Lung (tissue), 12 donors: Measurements from ENCODE around the gene TAS2R38. TPM values are rescaled to one million over a fixed set of nuclear protein-coding genes. Genes with fewer than 3 reads are reported as not detected.
"Not testable (repeated sequence)": the region's sequence is repeated elsewhere in the genome, so short reads cannot be mapped to it uniquely, and the experiment has no call there.

Experiments used
- ATAC-seq: fragments of 200-7000 bp; cut with Tn5 transposase; one replicate; pipeline ENCODE4 v1.9.1; 2020; ENCODE audit warnings: moderate number of reproducible peaks; ENCODE audit not compliant: insufficient read depth, low FRiP score
- DNase-seq, 3 donors: peaks; one replicate each; pipeline ENCODE4 v3.0.0-alpha.2; 2013 to 2017
- H3K27ac ChIP-seq, 2 donors: one replicate each; pipeline ENCODE4 v1.5.1; 2013; ENCODE audit warnings: mild to moderate bottlenecking in 2 of 2, moderate library complexity in 2 of 2, control low read depth in 1 of 2, inconsistent platforms in 1 of 2, low read depth in 1 of 2, low read length in 1 of 2
- H3K27me3 ChIP-seq, 3 donors: one replicate each; pipeline ENCODE4 v1.5.1; 2013; ENCODE audit warnings: low read length in 2 of 3; ENCODE audit not compliant: control insufficient read depth in 3 of 3, insufficient read depth in 3 of 3
- H3K36me3 ChIP-seq, 4 donors: one replicate each; pipeline ENCODE4 v1.5.1; 2013; ENCODE audit warnings: low read length in 4 of 4, mild to moderate bottlenecking in 1 of 4, moderate library complexity in 1 of 4; ENCODE audit not compliant: control insufficient read depth in 4 of 4, insufficient read depth in 4 of 4
- H3K4me1 ChIP-seq, 5 donors: one replicate each; pipeline ENCODE4 v1.5.1; 2013; ENCODE audit warnings: low read length in 5 of 5, mild to moderate bottlenecking in 2 of 5, moderate library complexity in 1 of 5; ENCODE audit not compliant: control insufficient read depth in 5 of 5, insufficient read depth in 5 of 5
- H3K4me3 ChIP-seq: one replicate; pipeline ENCODE4 v1.5.1; 2013; ENCODE audit warnings: mild to moderate bottlenecking, control low read depth, moderate library complexity
- H3K9ac ChIP-seq, 2 donors: one replicate each; pipeline ENCODE4 v1.5.1; 2013; ENCODE audit warnings: low read length in 2 of 2, control low read depth in 1 of 2; ENCODE audit not compliant: insufficient read depth in 1 of 2
- H3K9me3 ChIP-seq, 4 donors: one replicate each; pipeline ENCODE4 v1.5.1; 2013; ENCODE audit warnings: low read length in 3 of 4, mild to moderate bottlenecking in 1 of 4, moderate library complexity in 1 of 4; ENCODE audit not compliant: control insufficient read depth in 4 of 4, insufficient read depth in 3 of 4
- whole genome bisulfite sequencing, 2 donors: extraction: QIAGEN DNeasy Blood & Tissue Kit; methylation state at CpG; one replicate each; pipeline ENCODE4 v1.1.7; 2013; 5-methylcytosine and 5-hydroxymethylcytosine counted together
- polyA plus RNA-seq, 2 donors: library from polyadenylated mRNA; stranded (reverse); fragments of 200-250 nt; gene quantifications; one replicate each; pipeline ENCODE4 v1.2.1, GENCODE V29; 2013
- total RNA-seq, 2 donors: library from RNA; depleted of rRNA in 1 of 2; stranded (reverse); fragments of >200 nt in 1 of 2; gene quantifications; one replicate each; pipeline ENCODE4 v1.2.1, GENCODE V29; 2014 to 2021
- TF ChIP-seq, protein P1 (sequence below): IDR thresholded peaks from 2 replicates; pipeline ENCODE4 v1.5.1; 2012; ENCODE audit warnings: mild to moderate bottlenecking; ENCODE audit errors: control extremely low read depth, extremely low read depth
- donor health status: control.
- donor health status: control.
- donor health status: Bipolar disorder and iron deficiency.
- donor health status: healthy.
- donor health status: DM: yes; HTN: yes; CAD: no.

Gene TAS2R38
- total and polyA plus RNA-seq, 4 donors = not detected

DNA sequence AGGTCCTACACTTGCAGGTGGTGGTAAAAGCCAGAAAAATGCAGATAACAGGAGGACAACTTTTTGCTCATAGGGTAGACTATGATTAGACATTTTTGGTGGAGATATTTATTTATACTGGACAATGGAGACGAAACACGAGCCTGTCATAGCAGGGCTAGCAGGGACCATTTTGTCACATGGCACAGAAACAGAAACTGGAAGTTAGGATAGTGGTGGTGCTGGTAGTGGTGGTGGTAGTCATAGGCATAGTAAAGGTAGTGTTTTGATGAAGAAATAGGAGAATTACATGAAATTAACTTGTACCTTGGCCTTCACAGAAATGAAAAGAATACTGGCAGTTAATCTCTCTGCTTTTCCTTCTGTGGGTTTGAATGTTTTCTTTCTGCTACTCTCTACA is 13.3 kb upstream of the TAS2R38 start:
- H3K4me3 ChIP-seq = no peak overlapping the region
- H3K27ac ChIP-seq = no peak overlapping the region
- H3K4me1 ChIP-seq = no peaks in the 10 kb centered on the region
- H3K9ac ChIP-seq = no peak overlapping the region
- TF ChIP-seq, protein P1, sequence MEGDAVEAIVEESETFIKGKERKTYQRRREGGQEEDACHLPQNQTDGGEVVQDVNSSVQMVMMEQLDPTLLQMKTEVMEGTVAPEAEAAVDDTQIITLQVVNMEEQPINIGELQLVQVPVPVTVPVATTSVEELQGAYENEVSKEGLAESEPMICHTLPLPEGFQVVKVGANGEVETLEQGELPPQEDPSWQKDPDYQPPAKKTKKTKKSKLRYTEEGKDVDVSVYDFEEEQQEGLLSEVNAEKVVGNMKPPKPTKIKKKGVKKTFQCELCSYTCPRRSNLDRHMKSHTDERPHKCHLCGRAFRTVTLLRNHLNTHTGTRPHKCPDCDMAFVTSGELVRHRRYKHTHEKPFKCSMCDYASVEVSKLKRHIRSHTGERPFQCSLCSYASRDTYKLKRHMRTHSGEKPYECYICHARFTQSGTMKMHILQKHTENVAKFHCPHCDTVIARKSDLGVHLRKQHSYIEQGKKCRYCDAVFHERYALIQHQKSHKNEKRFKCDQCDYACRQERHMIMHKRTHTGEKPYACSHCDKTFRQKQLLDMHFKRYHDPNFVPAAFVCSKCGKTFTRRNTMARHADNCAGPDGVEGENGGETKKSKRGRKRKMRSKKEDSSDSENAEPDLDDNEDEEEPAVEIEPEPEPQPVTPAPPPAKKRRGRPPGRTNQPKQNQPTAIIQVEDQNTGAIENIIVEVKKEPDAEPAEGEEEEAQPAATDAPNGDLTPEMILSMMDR = no peak
- WGBS, 2 donors = 80 to 84% methylated on average over 2 of the region's 2 CpGs
- H3K36me3 ChIP-seq = no peaks in the 10 kb centered on the region
- peaks cover 0 to 3% (median 0%) of the 10 kb centered on the region in 4 donors for H3K9me3 ChIP-seq
- ATAC-seq = no peak
- H3K27me3 ChIP-seq = no peaks in the 10 kb centered on the region
- no peak for DNase-seq

GRCh38 chr7:141985926-141986325 is 12.4 kb upstream of the TAS2R38 start:
- not testable (repeated sequence) for H3K4me1 ChIP-seq, DNase-seq
- 92 to 95% methylated on average over 7 to 12 of the region's 13 CpGs for WGBS, 2 donors

GRCh38 chr7:141979568-141979967 is 6.0 kb upstream of the TAS2R38 start:
- H3K36me3 ChIP-seq = no peaks in the 10 kb centered on the region
- TF ChIP-seq, protein P1 = no peak
- no peak overlapping the region for H3K9ac ChIP-seq
- no peak overlapping the region for H3K27ac ChIP-seq
- H3K9me3 ChIP-seq = no peaks in the 10 kb centered on the region
- ATAC-seq = no peak
- DNase-seq = no peak
- H3K27me3 ChIP-seq = no peaks in the 10 kb centered on the region
- no peak overlapping the region for H3K4me3 ChIP-seq
- 28 to 45% methylated on average over 2 of the region's 2 CpGs for WGBS, 2 donors
- peaks cover 0 to 3% (median 0%) of the 10 kb centered on the region in 5 donors for H3K4me1 ChIP-seq

More at GRCh38 chr7:141985926-141986325, 12.4 kb upstream of the TAS2R38 start:
- H3K4me3 ChIP-seq, ATAC-seq, H3K9me3 ChIP-seq, H3K9ac ChIP-seq, H3K36me3 ChIP-seq, H3K27ac ChIP-seq, H3K27me3 ChIP-seq: not testable (repeated sequence)

GRCh38 chr7:141978351-141978750 is 4.8 kb upstream of the TAS2R38 start:
- WGBS, 2 donors = 93 to 94% methylated on average over 1 of the region's 1 CpG
- ATAC-seq (no peak), DNase-seq (no peak)
- H3K36me3 ChIP-seq = no peaks in the 10 kb centered on the region
- no peaks in the 10 kb centered on the region for H3K27me3 ChIP-seq
- no peak overlapping the region for H3K27ac ChIP-seq
- no peak overlapping the region for H3K9ac ChIP-seq
- H3K9me3 ChIP-seq = no peaks in the 10 kb centered on the region
- H3K4me1 ChIP-seq = peaks cover 0 to 3% (median 0%) of the 10 kb centered on the region in 5 donors
- TF ChIP-seq, protein P1 = no peak
- no peak overlapping the region for H3K4me3 ChIP-seq
